HUES48 (cell line): ENCODE data around the gene RASL10B.
"Not testable (repeated sequence)": the region's sequence is repeated elsewhere in the genome, so short reads cannot be mapped to it uniquely, and the experiment has no call there.

Experiments
- H3K27ac ChIP-seq: one replicate; pipeline ENCODE4 v1.7.0; 2013; ENCODE audit warnings: low read depth, low read length, inconsistent platforms
- H3K27me3 ChIP-seq: 2 replicates; pipeline ENCODE4 v1.6.1; 2013; ENCODE audit warnings: mild to moderate bottlenecking, low read length; ENCODE audit not compliant: control insufficient read depth, insufficient read depth
- H3K36me3 ChIP-seq: 2 replicates; pipeline ENCODE4 v1.6.1; 2013; ENCODE audit warnings: low read length; ENCODE audit not compliant: control insufficient read depth, insufficient read depth
- H3K4me1 ChIP-seq: 2 replicates; pipeline ENCODE4 v1.6.1; 2013; ENCODE audit warnings: mild to moderate bottlenecking, low read length; ENCODE audit not compliant: control insufficient read depth, insufficient read depth
- H3K4me3 ChIP-seq: 2 replicates; pipeline ENCODE4 v1.5.1; 2013; ENCODE audit warnings: mild to moderate bottlenecking, low read depth, low read length
- H3K9ac ChIP-seq: 2 replicates; pipeline ENCODE4 v1.6.1; 2013; ENCODE audit warnings: mild to moderate bottlenecking, low read depth, low read length, moderate library complexity
- H3K9me3 ChIP-seq: 2 replicates; pipeline ENCODE4 v1.6.1; 2013; ENCODE audit warnings: low read length; ENCODE audit not compliant: control insufficient read depth, insufficient read depth

Gene RASL10B

DNA sequence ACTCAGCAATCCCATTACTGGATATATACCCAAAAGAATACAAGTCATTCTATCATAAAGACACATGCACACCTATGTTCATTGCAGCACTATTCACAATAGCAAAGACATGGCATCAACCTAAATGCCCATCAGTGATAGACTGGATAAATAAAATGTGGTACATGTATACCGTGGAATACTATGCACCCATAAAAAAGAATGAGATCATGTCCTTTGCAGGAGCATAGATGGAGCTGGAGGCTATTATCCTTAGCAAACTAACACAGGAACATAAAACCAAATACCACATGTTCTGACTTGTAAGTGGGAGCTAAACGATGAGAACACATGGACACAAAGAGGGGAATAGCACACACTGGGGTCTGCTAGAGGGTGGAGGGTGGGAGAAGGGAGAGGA lies 28.1 kb upstream of the RASL10B start:
- not testable (repeated sequence) for H3K9me3 ChIP-seq

DNA sequence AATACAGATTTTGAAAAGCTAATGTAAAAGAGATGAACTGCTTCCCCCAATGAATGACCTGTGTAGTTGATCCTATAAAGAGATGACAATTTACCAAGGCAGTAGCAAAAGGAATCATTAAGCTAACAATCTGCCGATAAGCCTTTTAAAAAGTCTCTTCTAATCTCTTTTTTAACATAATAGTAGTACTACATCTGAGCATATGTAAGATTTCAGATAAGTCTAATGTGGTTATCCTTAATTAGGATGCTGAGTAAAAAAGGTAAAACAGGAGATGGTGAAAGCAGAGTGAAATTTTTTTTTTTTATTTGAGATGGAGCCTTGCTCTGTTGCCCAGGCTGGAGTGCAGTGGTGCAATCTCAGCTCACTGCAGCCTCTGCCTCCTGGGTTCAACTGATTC lies 26.2 kb upstream of the RASL10B start:
- Histone ChIP-seq H3K4me3 (no peak overlapping the region), H3K9ac (no peak overlapping the region), H3K27ac (no peak overlapping the region), H3K9me3 (no peaks in the 10 kb centered on the region), H3K27me3 (no peaks in the 10 kb centered on the region), H3K36me3 (peaks cover 21% of the 10 kb centered on the region), H3K4me1 (no peaks in the 10 kb centered on the region)

More for the DNA sequence above, 28.1 kb upstream of the RASL10B start:
- H3K9ac ChIP-seq, H3K27me3 ChIP-seq, H3K27ac ChIP-seq, H3K4me1 ChIP-seq, H3K4me3 ChIP-seq: not testable (repeated sequence)
- peaks cover 10% of the 10 kb centered on the region; the same call in 1 of the 2 replicates for H3K36me3 ChIP-seq

DNA sequence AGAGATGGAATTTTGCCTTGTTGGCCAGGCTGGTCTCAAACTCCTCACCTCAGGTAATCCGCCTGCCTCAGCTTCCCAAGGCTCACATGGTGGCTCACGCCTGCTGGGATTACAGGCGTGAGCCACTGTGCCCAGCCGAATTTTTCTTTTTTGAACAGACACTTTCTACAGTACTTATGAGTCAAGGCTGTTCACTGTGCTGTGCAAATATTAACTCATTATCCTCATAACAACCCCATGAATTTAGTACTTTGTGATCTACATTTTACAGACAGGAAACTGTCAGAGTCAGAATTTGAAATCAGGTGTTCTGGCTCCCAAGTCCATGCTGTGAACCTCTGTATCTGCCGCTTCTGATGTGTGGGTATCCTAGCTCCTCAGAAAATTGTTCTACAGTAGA lies 25.7 kb upstream of the RASL10B start:
- Histone ChIP-seq H3K27me3 (no peaks in the 10 kb centered on the region), H3K27ac (no peak overlapping the region), H3K4me1 (no peaks in the 10 kb centered on the region), H3K9ac (no peak overlapping the region), H3K36me3 (peaks cover 25% of the 10 kb centered on the region), H3K4me3 (no peak overlapping the region), H3K9me3 (no peaks in the 10 kb centered on the region)

DNA sequence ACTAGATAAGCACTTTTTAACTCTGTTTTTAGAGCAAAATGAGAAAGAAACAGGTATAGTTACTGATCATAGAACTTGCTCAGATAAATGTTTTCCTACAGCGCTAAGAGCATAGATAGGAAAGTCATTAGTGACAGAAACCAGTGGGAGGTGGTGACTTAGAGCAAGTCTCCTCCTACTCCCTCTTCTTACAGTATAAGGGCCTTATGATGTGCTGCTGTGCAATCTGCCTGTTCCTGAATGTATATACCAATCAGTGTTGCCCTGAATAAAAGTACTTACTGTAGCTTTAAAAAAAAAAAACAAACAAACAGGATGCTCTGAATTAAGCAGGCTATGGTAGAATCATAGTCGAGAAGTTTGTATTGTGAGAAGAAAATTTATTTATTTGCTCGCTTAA lies 23.3 kb upstream of the RASL10B start:
- no peak overlapping the region for H3K9ac ChIP-seq
- no peaks in the 10 kb centered on the region for H3K9me3 ChIP-seq
- H3K4me1 ChIP-seq: no peaks in the 10 kb centered on the region
- no peak overlapping the region for H3K27ac ChIP-seq
- H3K4me3 ChIP-seq: no peak overlapping the region
- H3K36me3 ChIP-seq: peaks cover 33% of the 10 kb centered on the region
- no peaks in the 10 kb centered on the region for H3K27me3 ChIP-seq

DNA sequence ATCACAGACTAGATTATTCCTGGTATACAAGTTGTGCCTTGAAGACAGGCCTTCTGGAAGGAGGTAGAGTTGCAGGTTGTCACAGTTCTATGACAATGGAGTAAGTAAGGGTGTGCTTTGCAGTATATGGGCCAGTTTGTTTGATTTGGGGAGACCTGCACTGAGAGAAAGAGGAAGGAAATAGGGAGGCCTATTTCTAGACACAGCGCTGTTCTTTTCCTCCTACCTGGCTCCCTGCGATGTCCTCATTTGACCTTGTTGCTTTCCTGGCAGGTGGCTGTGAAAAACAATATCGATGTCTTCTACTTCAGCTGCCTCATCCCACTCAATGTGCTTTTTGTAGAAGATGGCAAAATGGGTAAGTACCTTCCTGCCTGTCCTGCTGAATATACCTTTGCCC lies 22.5 kb upstream of the RASL10B start:
- H3K36me3 ChIP-seq: peaks cover 40% of the 10 kb centered on the region
- H3K4me3 ChIP-seq: no peak overlapping the region

DNA sequence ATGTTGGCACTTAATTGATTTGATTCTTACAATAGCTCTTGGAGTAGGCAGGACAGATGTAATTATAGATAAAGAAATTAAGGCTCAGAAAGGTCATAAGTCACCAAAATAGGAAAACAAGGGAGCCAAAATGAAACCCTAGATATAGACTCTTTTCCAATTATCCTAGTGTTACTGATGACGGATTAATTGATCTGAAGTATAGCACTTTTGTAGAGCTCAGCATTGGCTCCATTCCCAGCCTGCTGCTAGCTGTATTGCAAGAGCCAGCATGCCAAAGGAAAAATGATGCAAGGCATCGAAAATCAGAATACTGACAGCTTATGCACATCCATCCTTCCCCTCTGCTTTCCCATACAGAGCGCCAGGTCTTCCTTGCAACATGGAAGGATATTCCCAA lies 21.6 kb upstream of the RASL10B start:
- Histone ChIP-seq H3K27ac (no peak overlapping the region), H3K4me3 (no peak overlapping the region), H3K36me3 (peaks cover 49% of the 10 kb centered on the region), H3K4me1 (no peaks in the 10 kb centered on the region), H3K27me3 (no peaks in the 10 kb centered on the region), H3K9me3 (no peaks in the 10 kb centered on the region), H3K9ac (no peak overlapping the region)

More for the DNA sequence above, 22.5 kb upstream of the RASL10B start:
- H3K9me3 ChIP-seq: no peaks in the 10 kb centered on the region
- H3K4me1 ChIP-seq: no peaks in the 10 kb centered on the region
- no peak overlapping the region for H3K27ac ChIP-seq
- H3K9ac ChIP-seq: no peak overlapping the region
- H3K27me3 ChIP-seq: no peaks in the 10 kb centered on the region

DNA sequence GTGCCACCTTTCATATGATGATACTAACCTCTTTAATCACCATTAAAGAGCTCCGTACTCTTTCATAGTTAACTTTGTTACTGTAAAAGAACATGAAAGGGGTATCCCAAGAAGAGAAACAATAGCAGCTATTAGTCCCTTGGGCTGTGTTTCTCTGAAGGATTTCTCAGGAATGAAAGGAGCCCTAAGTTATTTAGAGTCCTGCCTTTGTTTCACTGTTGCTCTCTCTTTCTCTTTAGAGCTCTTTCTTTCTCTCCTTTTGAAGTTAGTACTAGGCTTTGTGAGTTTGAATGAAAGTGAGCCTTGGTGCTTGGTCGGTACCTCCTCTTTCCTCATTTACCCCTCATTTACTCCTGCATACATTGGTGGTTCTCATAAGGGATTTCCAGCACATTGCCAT lies 20.5 kb upstream of the RASL10B start:
- Histone ChIP-seq H3K9ac (no peak overlapping the region), H3K27me3 (no peaks in the 10 kb centered on the region), H3K9me3 (no peaks in the 10 kb centered on the region), H3K27ac (no peak overlapping the region), H3K36me3 (peaks cover 60% of the 10 kb centered on the region), H3K4me1 (no peaks in the 10 kb centered on the region), H3K4me3 (no peak overlapping the region)

DNA sequence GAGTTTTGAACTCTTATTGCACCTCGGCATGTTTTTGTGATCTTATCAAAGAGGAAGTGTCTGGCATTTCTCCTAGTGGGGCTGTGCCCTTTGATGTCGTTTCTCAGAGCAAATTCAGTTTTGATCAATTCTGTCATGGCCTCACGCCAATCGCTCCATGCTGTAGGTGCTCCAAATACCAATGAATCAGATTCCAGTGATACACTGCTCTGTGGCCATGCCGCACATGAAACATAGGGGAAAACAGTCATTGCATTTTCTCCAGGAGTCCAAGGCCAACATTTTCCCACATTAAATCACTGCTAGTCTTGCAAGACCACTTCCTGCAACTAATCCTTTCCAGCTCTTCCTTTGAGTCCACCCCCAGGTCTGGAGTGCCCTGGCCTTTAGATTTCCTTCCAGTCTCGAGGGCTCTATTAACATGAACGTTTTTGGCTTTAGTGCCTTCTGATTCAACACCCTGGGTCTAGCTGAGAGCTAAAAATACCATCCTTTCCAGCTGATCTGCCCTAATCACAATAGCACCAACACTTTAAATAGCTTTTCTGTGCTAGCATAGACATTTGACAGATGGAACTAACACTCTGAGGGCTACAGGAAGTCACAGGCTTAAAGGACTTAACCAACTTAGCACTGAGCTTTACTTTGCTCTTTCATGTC lies 18.2 kb upstream of the RASL10B start:
- H3K36me3 ChIP-seq: peaks cover 79% of the 10 kb centered on the region
- no peak overlapping the region for H3K9ac ChIP-seq
- no peak overlapping the region for H3K4me3 ChIP-seq
- H3K27me3 ChIP-seq: no peaks in the 10 kb centered on the region
- H3K4me1 ChIP-seq: no peaks in the 10 kb centered on the region
- no peak overlapping the region for H3K27ac ChIP-seq
- no peaks in the 10 kb centered on the region for H3K9me3 ChIP-seq

DNA sequence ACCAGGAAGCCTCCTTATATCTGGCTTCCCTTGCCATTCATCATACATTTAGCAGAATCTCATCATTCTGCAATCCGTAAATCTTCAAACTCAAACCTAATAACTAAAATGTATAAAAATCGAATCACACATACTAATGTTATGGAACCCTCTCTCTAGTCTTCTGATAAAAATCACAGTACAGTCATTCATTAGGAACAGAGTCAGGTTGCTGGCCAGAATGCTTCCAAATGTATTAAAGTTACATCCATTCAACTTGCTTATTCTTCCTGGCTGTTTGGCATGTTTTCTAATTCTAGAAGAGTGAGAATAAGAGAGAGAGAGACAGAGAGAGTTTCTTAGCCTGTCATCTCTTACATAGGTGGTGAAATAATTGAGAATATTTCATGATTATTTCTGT lies 16.5 kb upstream of the RASL10B start:
- H3K27ac ChIP-seq: no peak overlapping the region
- H3K4me3 ChIP-seq: no peak overlapping the region
- no peak overlapping the region for H3K9ac ChIP-seq
- H3K4me1 ChIP-seq: no peaks in the 10 kb centered on the region
- no peaks in the 10 kb centered on the region for H3K27me3 ChIP-seq
- H3K36me3 ChIP-seq: peaks cover 77% of the 10 kb centered on the region
- H3K9me3 ChIP-seq: no peaks in the 10 kb centered on the region

DNA sequence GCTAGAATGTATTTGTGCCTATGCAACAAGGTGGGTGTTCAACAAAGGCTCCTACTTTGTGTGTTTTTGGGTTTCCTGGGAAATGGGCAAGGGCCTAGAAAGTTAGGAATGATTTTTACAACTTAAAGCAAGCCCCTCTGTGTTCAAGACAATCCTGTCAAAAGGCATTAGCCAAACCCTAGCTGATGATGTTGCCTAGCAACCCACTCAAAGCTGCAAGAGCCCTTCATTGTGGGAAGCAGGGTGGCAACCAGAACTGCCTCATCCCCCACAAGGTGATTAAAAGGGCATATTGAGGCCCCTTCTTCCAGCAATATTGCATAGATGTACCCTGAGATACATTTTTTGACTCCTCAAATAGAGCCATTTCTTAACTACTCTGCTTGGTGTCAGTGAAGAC lies 16.0 kb upstream of the RASL10B start:
- Histone ChIP-seq H3K27ac (no peak overlapping the region), H3K4me3 (no peak overlapping the region), H3K27me3 (no peaks in the 10 kb centered on the region), H3K4me1 (no peaks in the 10 kb centered on the region), H3K36me3 (peaks cover 74% of the 10 kb centered on the region), H3K9me3 (no peaks in the 10 kb centered on the region), H3K9ac (no peak overlapping the region)

DNA sequence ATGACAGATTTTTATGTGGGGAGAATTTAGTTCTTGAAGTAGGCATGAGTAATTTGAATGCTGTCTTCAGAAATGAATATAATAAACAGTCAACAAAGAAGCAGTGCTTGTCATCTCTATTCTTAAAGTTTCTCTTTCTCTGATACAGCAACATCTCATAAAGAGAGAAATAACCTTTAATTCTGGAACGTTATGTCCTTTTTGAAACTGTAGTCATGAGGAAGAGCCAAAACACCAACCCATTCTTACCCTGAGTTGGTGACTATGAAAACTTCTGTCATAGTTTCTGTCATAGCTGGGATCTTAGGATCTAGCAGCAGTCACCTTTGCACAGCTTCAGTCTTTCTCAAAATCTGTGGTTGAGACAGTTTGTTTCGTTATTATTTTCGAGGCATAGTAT lies 15.3 kb upstream of the RASL10B start:
- H3K4me1 ChIP-seq: no peaks in the 10 kb centered on the region
- H3K27me3 ChIP-seq: no peaks in the 10 kb centered on the region
- peaks cover 70% of the 10 kb centered on the region for H3K36me3 ChIP-seq

More for the DNA sequence above, 15.3 kb upstream of the RASL10B start:
- no peak overlapping the region for H3K4me3 ChIP-seq
- H3K9ac ChIP-seq: no peak overlapping the region
- H3K27ac ChIP-seq: no peak overlapping the region
- no peaks in the 10 kb centered on the region for H3K9me3 ChIP-seq
